ELR (cell line): ENCODE data around the gene TMEM51.

Source experiments
- DNase-seq: peaks from one replicate; pipeline ENCODE4 v3.0.0-alpha.2; 2015; ENCODE audit warnings: low read depth

TMEM51 gene

DNA sequence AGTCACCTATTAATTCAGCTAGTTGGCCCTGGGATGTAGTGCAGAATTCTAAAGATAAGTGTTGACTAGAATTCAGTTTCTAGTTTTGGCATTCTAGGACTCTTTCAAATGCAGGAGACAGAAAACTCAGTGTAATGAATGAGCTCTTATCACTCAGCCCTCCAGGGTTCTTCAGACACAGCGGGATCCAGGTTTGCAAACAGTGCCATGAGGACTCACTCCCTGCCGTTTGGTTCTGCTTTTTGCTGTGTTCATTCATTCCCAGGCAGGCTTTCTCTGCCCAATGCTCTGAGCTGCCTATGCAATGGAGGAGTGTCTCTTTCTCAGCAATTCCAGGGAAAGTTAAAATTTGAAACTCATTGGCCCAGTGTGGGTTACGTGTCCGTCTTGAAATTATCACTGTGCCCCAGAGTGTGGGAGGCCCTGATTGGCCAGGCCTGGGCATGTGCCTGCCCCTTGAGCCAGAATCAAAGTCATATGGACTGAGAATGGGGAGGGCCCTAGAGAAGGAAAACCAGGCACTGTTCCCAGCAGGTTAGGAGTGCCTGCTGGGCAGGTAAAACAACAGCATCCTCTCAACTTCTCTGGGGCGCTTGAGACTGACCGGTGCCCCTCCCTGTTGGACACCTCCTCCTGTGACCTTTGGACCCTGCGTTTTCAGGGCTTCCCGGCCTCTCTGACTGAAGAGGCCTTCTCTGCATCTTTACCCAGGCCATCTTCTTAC lies 43.4 kb downstream of the TMEM51 start:
- no peak for DNase-seq

DNA sequence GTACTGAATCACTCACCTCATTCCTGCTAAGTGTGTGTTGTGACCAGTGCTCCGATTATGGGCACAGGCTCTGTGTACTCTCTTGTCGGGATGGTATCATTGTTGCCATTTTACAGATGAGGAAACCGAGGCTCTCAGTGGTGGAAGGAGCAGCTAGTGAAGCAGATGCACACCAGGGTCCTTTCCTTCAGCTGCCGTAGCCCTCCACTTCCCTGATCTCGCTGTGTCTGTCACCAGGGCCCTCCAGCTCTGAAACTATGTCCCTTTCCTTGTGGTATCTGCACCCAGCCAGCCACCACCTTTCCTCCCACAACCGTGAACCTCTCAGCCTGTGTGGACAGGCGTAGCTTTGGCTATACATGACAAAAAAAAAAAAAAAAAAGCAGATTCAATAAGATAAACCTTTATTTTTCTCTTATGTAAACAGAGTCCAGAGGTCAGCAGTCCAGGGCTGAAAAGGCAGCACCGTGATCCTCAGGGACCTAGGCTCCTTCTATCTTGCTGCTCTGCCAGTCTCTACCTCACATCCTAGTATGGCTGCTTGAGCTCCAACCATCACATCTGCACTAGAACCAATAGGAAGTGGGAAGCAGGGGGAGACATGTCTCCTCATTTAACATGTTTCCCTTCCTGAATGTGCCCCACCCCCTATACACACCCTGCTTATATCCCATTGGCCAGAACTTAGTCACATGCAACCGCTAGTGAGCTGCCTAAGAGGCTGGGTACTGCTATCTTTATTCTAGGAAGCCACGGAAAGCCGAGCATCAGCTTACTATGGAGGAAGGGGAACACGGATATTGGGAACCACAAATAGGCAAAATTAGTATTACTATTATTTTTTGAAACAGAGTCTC lies 44.3 kb downstream of the TMEM51 start:
- no peak for DNase-seq

DNA sequence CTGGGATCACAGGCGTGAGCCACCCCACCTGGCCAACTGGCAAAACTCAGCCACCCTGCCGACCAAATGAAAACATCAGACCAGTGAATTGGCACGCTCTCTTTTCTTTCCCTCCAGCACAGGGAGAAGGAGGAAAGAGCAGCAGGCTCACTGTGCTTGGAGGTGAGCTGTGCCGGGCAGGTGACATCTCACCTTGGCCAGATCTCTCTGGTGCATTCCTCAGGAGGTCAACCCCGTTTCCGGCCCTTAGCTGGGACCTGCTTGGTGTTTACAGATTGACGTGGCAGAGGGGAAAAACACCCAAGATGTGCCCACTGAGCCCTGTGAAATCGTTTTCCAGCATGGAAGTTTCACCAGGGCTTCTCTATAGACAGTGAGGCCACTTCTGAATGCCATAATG lies 45.1 kb downstream of the TMEM51 start:
- no peak for DNase-seq

DNA sequence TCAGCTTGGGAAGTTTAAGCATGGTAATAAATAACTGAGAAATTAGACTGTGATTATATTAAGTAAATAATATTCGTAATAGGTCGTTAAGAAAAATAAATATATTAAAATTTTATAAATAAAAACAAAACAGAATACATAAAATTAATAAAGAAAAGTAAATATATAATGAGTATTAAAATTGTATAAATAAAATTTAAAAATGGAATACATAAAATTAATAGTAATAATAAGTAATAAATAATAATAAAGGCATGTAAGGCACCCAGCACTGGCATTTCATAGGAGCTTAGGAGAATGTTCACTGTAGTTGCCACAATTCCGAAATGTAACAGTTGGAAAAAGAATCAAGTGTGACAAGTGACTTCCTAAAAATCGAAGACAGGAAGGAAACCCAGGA lies 47.7 kb downstream of the TMEM51 start:
- no peak for DNase-seq

DNA sequence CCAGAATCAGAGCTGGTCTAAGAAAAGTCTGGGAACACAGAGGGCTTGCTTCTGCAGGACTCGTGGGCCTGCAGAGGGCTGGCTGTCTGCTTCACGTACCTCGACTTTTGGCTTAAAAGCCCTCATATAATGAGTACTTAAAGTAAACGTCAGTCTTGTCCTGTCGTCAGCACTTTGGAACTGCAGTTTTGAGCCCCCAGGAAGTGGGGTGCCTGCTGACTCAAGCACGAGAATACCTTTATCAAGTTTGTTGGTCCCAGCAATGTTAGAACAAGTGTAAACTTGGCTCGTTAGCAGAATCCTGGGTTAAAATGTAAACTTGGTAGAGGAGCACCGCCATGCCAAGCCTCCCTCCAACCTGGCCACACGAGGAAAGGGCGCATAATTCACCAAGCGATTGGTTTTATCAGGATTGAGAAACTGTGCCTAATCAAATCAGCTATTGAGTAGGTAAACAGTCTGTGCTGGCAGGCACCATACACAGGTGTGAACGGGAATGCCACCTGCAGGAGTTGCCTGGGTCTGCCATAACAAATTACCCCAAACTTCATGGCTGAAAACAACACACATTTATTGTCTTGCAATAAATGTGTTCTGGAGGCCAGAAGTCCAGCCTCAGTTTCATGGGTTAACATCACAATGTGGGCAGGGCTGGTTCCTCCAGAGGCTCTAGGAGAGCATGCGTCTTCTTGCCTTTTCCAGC lies 48.5 kb downstream of the TMEM51 start:
- DNase-seq: no peak

DNA sequence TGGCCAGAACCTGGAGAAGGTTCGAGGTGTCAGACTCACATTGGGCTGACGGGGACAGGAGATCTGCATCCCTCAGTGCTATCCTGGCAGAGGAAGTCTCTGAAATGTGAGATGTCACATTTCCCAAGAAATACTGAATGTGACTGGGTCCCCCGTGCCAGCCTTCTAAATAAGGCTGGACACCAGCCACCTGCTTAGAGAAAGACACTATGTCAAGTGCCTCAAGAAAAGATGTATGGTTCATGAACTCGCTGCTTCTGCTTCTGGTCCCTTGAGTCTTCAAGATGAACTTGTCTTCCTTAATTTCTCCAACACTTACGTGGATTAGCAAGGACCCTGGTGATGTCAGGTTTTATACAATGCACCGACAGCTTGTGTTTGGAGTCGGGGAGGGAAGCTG lies 51.4 kb downstream of the TMEM51 start:
- DNase-seq: no peak

DNA sequence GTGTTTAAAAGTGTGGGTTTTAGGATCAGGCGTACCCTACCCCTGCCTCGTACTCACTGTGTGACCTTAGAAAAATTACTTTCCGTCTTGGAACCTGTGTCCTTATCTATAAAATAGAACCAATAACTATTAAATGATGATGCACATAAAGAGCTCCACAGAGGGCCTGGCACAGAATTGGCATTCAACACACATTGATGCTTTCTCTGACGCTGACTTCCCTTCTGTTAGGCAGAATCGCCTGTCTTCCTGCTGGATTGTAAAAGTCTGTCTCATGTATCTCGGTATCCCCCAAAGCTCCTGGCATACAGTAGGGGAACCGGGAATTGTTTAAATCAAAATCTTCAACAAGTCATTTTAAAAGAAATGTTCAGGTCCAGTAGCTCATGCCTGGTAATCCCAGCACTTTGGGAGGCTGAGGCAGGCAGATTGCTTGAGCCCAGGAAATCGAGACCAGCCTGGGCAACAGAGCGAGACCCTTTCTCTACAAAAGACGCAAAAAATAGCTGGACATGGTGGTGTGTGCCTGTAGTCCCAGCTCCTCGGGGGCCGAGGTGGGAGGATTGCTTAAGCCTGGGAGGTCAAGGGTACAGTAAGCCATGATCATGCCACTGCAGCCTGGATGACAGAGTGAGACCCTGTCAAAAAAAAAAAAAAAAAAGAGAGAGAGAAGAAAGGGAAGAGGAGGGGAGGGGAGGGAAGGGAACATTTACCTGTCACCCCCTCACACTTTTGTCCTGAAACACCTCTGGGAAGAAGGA lies 52.2 kb downstream of the TMEM51 start:
- no peak for DNase-seq

DNA sequence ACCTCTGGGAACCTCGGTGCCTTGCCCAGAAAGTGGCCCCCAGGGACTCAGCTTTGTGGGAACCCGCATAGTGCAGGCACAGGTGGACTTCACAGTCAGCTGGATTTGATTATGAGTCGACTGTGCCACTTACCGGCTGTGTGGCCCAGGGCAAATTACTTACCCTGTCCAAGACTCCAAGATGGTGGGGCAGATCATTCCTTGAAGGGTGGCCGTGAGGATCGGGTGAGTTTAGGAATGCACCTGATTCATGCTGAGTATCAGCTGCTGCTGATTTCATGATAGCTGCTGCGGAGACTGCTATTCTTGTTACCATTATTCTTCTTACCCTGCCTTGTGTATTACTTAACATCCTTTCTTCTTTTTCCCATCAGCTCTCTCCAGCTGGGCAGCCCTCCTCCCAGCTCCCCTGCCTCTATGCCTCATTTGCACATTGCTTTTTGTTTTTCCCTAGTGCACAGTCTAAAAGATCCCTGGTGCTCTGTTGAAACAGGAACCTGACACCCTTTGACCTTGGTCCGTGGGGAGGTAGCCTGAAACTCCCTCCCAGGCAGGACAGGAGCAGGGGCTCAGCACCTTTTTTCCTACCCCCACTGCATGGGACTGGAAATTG lies 53.0 kb downstream of the TMEM51 start:
- DNase-seq: peak; percentile 50

DNA sequence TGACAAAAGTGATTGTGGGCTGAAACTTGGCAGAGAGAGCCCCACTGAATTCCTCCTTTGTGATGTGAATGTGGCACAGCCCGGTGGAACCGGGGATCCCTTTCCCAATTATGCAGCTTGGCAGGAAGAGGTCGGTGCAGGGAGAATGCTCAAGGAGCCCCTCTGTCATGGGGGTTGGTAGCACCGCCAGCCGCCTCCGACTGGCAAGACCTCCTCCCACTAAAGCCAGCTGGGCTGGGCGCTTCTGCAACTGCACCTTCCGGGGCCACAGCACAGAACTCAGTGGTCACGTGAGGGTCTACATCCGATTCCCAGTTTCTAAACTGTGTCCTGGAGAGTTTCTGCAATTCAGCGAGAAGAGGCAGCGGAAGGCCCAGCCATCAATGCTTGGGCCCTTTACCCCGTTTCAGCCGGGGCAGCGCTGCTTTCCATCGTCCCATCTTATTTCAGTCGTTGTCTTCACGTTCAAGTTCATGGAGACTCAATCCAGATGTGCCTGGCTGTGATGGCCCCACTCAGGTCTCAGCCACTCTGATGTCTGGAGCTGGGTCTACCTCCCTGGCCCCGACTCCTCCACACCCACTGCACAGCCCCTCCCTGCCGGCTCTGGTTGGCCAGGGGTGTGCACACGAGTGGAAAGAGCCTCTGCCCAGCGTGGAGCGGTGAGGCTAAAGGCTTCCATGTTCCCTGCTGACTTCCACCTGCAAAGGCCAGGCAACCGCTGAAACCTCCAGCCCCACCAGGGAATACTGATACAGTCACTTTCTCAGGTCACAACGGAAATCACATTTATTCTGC lies 53.7 kb downstream of the TMEM51 start:
- DNase-seq: no peak

DNA sequence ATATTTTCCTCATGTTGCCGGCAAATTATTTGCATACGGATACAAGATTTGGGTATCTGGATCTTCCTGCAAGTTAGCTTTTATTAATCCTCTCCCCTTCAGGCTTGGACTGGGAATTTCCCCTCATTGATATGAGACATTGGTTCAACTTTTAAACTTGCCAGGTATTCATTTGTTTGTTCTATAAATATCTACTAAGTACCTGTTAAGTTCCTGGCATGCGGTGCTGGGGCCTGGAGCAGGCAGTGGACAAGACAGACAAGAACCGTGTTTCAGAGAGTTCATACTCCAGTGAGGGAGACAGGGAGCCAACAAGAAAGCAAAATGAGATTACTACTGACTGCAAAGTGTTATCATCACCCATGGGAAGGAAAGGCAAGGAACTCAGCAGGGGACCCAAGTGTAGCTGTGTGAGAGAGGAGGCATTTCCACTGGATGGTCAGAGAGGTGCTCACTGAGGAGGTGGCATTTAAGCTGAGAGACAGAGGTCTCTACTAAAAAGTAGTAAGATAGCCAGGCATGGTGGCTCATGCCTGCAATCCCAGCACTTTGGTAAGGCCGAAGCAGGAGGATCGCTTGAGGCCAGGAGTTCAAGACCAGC lies 54.4 kb downstream of the TMEM51 start:
- no peak for DNase-seq

DNA sequence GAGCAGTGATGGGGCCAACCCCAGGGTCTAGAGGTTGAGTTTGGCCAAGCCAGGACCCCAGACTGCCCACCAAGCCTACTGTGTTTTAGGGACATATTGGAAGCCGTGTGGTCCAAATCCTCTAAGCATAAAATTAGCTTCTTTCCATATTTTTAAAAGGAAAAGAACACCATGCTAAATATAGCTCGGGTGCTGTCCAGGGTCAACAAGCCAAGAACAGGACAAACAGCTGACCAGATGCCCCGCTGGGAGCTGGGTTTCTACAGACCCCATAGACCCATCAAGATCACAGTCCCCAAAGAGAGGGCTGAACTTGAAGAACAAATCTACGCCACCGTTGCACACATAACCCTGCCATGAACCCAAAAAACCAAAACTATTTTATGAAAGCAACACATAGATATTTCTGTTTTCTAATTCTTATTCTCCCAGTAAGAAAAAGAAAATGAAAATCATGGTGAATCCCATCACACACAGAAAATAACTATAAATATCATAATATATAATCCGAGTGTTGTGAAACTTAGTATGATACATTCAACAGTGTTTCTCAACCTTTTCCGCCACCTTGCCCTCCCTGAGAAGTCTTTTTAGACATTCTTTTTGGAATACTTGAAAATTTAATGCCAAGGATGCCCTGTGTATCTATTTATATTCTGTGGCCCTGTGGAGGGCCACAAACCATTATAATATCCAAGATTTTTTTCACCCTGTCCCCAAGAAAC lies 57.3 kb downstream of the TMEM51 start:
- no peak for DNase-seq

DNA sequence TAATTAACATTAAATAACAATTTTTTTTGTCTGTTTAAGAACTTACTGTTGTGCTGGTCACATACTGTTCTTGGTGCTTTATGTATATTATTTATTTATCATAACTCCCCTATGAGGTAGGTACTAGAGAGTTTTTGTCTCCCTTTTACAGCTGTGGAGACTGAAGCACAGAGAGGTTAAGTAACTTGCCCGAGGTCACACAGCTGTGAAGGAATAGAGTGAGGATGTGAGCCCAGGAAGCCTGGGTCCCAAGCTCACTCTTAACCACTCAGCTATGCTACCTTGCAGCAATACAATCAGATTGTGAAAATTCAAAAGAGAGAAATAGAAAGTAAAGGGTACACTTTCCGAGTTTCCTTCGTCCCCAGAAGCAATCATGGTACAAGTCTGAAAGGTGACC lies 57.9 kb downstream of the TMEM51 start:
- DNase-seq: no peak

DNA sequence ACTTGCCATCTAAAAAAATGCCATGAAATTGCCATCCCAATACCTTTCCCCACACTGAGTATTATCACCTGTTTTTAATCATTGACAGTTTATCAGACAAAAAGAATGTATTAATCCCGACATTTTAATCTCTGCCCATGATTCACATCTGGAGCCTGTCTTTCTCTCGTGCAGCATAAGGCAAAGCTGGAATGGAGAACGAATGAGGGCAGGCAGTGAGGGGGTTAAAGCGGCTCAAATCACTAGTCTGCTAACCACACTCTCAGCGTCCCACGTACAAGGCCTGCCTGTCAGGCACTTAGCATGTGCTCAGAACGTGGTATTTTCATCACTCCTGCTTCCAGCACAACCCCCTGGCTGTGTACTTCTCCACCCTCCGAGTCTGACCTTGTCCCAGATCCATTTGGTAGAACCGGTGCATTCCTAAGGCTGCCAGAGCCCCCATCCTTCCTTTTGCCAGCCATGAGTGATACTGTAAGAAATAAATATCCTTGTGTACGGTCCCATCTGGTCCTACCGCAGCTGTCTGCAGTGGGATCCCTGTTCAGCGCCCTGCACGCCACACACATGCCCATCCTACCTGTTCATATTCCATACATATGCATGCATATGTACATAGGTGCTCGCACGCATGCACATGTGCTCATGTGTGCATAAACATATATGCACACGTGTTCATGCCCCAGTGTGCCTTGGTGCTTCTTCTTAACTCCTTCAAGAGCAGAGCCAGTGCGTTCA lies 58.8 kb downstream of the TMEM51 start:
- DNase-seq: no peak

DNA sequence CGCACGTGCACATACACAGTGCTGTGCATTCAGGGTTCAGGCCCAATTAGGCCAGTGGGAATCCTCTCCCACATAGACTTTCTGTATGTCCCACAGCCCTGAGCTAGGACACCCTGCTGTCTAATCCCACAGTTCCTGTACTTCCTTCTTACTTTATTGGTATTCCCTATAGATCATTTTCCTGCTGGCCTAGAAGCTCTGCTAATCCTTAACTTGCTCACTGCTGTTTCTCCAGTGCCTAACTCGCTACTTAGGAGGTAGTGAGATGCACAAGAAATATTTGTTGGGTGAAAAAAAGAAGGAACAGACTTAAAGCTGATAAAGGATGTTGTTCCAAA lies 59.4 kb downstream of the TMEM51 start:
- DNase-seq: no peak

DNA sequence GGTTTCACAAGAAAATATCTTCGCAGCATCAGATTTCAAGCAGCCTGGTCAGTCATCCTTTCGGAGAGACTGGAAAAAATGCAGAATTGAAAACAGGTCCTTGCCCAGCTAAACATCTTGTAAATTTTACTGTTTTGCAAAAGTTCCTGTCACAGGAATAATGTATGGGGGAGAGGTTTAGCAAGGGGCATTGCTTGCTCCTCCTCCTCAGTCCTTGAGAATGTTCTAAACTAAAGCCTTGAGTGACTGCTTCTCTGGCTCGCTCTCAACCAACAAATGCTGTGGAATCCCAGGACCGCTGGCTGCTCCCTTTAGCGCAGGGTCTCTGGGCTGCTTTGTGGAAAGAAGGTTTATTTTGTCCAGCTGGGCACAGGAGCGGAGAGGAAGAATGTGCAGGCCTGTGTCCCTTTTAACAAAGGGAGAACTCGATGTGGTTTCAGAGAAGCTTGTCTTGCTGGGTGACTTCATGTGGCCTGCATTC lies 59.8 kb downstream of the TMEM51 start:
- DNase-seq: no peak

DNA sequence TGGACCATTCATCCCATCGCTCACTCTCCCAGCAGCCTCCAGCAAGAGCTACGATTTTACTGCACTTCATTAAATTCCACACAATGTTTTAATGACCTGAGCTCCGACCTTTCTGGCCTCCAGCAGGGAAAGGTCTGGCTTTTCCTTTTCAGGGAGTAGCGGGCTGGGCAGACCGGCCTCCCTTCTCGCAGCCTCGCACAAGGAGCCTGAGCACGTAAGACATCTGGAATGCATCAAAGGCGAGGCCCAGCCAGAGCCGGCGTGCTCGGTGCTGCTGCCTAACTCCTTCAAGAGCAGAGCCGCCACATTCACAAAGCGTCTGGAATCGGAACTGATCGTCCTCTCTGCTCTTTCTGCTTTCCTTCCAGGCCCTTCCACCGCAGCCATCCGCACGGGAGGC lies 61.0 kb downstream of the TMEM51 start:
- DNase-seq: no peak

DNA sequence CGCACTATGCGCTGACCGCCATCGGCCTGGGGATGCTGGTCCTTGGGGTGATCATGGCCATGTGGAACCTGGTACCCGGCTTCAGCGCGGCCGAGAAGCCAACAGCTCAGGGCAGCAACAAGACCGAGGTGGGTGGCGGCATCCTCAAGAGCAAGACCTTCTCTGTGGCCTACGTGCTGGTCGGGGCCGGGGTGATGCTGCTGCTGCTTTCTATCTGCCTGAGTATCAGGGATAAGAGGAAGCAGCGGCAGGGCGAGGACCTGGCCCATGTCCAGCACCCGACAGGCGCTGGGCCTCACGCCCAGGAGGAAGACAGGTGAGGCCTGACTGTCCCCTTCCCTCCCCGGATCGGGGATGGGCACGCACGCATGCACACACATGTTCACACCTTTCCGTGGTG lies 61.6 kb downstream of the TMEM51 start:
- DNase-seq: no peak

DNA sequence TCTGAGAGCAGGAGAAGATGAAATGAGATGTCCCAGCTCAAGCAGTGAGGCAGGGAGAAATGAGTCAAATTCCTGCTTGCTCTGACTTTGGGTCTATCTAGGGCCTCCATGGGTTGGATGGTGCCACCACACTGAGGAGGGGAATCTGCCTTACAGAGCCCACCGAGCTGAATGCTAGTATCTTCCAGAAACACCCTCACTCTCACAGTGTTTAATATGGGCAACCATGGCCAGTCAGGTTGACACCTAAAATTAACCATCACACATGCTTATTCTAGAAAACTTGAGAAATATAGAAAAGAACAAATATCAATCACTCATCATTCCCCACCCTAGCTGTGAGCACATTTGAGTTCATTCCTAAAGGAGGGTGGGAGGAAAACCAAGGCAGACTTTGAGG lies 64.1 kb downstream of the TMEM51 start:
- no peak for DNase-seq
